HG02981 (cell line): ENCODE measurements around the gene RGMB.
A peak's percentile ranks its signal among the peaks of the same experiment; 100 is the strongest.

ENCODE experiments used
- ATAC-seq: cut with Tn5 transposase; IDR thresholded peaks from one replicate; pipeline ENCODE4 v1.9.1; 2021; ENCODE audit warnings: mild to moderate bottlenecking, moderate library complexity; ENCODE audit not compliant: unreplicated experiment

The RGMB gene

GRCh38 chr5:98816582-98817222 is 43.2 kb downstream of the RGMB start:
- ATAC-seq: no peak

- ATAC-seq: peak; percentile 74
Observed at GRCh38 chr5:98825582-98826375, 52.3 kb downstream of the RGMB start.

- ATAC-seq: peak; percentile 49
Observed at GRCh38 chr5:98827161-98827560, 53.7 kb downstream of the RGMB start.

GRCh38 chr5:98827588-98828284 is 54.3 kb downstream of the RGMB start:
- ATAC-seq: no peak

GRCh38 chr5:98836175-98836574 is 62.7 kb downstream of the RGMB start:
- ATAC-seq: no peak

- peak; percentile 55 for ATAC-seq
Observed at GRCh38 chr5:98839469-98840383, 66.3 kb downstream of the RGMB start.

GRCh38 chr5:98840946-98841345 is 67.5 kb downstream of the RGMB start:
- ATAC-seq: no peak

GRCh38 chr5:98843481-98843880 is 70.0 kb downstream of the RGMB start:
- no peak for ATAC-seq

GRCh38 chr5:98844865-98845264 is 71.4 kb downstream of the RGMB start:
- ATAC-seq: no peak

- no peak for ATAC-seq
Observed at GRCh38 chr5:98845878-98846277, 72.4 kb downstream of the RGMB start.
